GM13977 (cell line): ENCODE results near the gene IL2RA.
"Not testable (repeated sequence)": the region's sequence is repeated elsewhere in the genome, so short reads cannot be mapped to it uniquely, and the experiment has no call there.

Experiments used
- DNase-seq: peaks from one replicate; pipeline ENCODE4 v3.0.0; 2012; ENCODE audit warnings: low spot score
- CTCF ChIP-seq: IDR thresholded peaks from 2 replicates; pipeline ENCODE4 v1.5.1; 2012; ENCODE audit warnings: mild to moderate bottlenecking, control low read depth; ENCODE audit not compliant: insufficient read depth; ENCODE audit errors: extremely low read depth, missing control alignments
- in situ Hi-C: fragments of 300-500 bp; cut with MboI; formaldehyde crosslinking; loops from one replicate; pipeline ENCODE4 v1.12.0; 2022; ENCODE audit warnings: low sequenced_read_pairs, low pct_unique_long_range_greater_than_20kb, mixed read lengths, inconsistent platforms; ENCODE audit not compliant: unreplicated experiment

IL2RA gene

GRCh38 chr10:5963591-5963990 lies 98.6 kb downstream of the IL2RA start:
- in situ Hi-C loops: no loop called here
- no peak for TF ChIP-seq CTCF
- DNase-seq: no peak

- DNase-seq: peak; percentile 3
- in situ Hi-C loops: no loop called here
- no peak for TF ChIP-seq CTCF
Observed at GRCh38 chr10:5963071-5963470, 99.1 kb downstream of the IL2RA start.

- DNase-seq: peak; percentile 5
- in situ Hi-C loops: not testable (repeated sequence)
Observed at GRCh38 chr10:5962358-5962940, 99.7 kb downstream of the IL2RA start.

- no peak for DNase-seq
- TF ChIP-seq CTCF: no peak
- in situ Hi-C loops: no loop called here
Observed at GRCh38 chr10:5961405-5962100, 100.6 kb downstream of the IL2RA start.

GRCh38 chr10:5960973-5961275 lies 101.2 kb downstream of the IL2RA start:
- in situ Hi-C loops, DNase-seq: not testable (repeated sequence)
